GM12878 (cell line): ENCODE data around the gene PAGE2. TPM values are rescaled to one million over a fixed set of nuclear protein-coding genes. Genes with fewer than 3 reads are reported as not detected.

Experiments used
- ATAC-seq: fragments of 200-7000 bp; cut with Tn5 transposase; 3 replicates; pipeline ENCODE4 v1.9.1; 2020; ENCODE audit warnings: mild to moderate bottlenecking, moderate library complexity
- BruUV-seq: library from RNA; stranded (reverse); fragments of 400-500 nt; replicated peaks from 2 replicates; lab custom pipeline; 2021; lab: Mats Ljungman, UMichigan
- CTCF ChIA-PET: fragments of 300-600 bp; sonication (Branson Sonifier 250); formaldehyde crosslinking; extraction: SDS; loops from one replicate; lab custom pipeline; 2021; ENCODE audit warnings: inconsistent platforms; lab: Yijun Ruan, JAX
- POLR2A ChIA-PET: fragments of 350-600 bp; formaldehyde crosslinking; extraction: SDS; loops from one replicate; lab custom pipeline; 2021; ENCODE audit warnings: inconsistent platforms; lab: Charles Lee
- RAD21 ChIA-PET: fragments of 300-600 bp; sonication (Branson Sonifier 250); formaldehyde crosslinking; loops from one replicate; lab custom pipeline; 2023; ENCODE audit warnings: antibody characterized with exemption; ENCODE audit not compliant: unreplicated experiment; lab: Charles Lee
- SMC1A ChIA-PET: fragments of 300-600 bp; sonication (Branson Sonifier 250); formaldehyde crosslinking; loops from one replicate; lab custom pipeline; 2023; ENCODE audit not compliant: unreplicated experiment, uncharacterized antibody; lab: Charles Lee
- DNase-seq: peaks from one replicate; pipeline ENCODE4 v3.0.0-alpha.2; 2011; ENCODE audit warnings: low read depth, low spot score
- FAIRE-seq: peaks from 3 replicates; lab custom pipeline; 2011; peaks lifted over from hg19 to GRCh38; lab: Jason Lieb, UNC
- H2AFZ ChIP-seq: 2 replicates; pipeline ENCODE4 v1.6.0; 2011; ENCODE audit warnings: low read depth, low read length, control low read depth; ENCODE audit not compliant: control insufficient read depth
- H3K27ac ChIP-seq: 2 replicates; pipeline ENCODE4 v1.5.1; 2011; ENCODE audit warnings: control low read depth; ENCODE audit not compliant: control insufficient read depth, insufficient read depth
- H3K27me3 ChIP-seq, 2 experiments: replicated peaks in 1 of 2; 2 replicates each; pipeline versions ENCODE4 v1.6.0 to v1.6.1; 2011; ENCODE audit warnings: low read length in 1 of 2; ENCODE audit not compliant: control insufficient read depth in 2 of 2, insufficient read depth in 2 of 2
- H3K36me3 ChIP-seq, 2 experiments: 2 replicates each; pipeline ENCODE4 v1.5.1; 2011; ENCODE audit warnings: low read length in 1 of 2; ENCODE audit not compliant: control insufficient read depth in 2 of 2, insufficient read depth in 2 of 2
- H3K4me1 ChIP-seq: 2 replicates; pipeline ENCODE4 v1.6.1; 2011; ENCODE audit warnings: mild to moderate bottlenecking, low read length, moderate library complexity, mixed read lengths; ENCODE audit not compliant: control insufficient read depth, insufficient read depth
- H3K4me2 ChIP-seq: 2 replicates; pipeline ENCODE4 v1.6.0; 2011; ENCODE audit warnings: control low read depth; ENCODE audit not compliant: control insufficient read depth, insufficient read depth
- H3K4me3 ChIP-seq: fragments of 200-600 bp; sonication (generic); 2 replicates; pipeline ENCODE4 v1.5.1; 2016
- H3K79me2 ChIP-seq: 2 replicates; pipeline ENCODE4 v1.6.0; 2011; ENCODE audit warnings: low read length; ENCODE audit not compliant: control insufficient read depth, insufficient read depth
- H3K9ac ChIP-seq: 2 replicates; pipeline ENCODE4 v1.8.0; 2011; ENCODE audit warnings: low read length, control low read depth, mixed read lengths; ENCODE audit not compliant: control insufficient read depth, insufficient read depth
- H3K9me3 ChIP-seq: replicated peaks from 3 replicates; pipeline ENCODE4 v1.5.1; 2011; ENCODE audit warnings: mild to moderate bottlenecking, low read length; ENCODE audit not compliant: control insufficient read depth, insufficient read depth
- H4K20me1 ChIP-seq: 2 replicates; pipeline ENCODE4 v1.6.0; 2011; ENCODE audit not compliant: control insufficient read depth, insufficient read depth
- BHLHE40 ChIP-seq, 2 experiments: fragments of 450-650 bp in 1 of 2; IDR thresholded peaks; 2 replicates each; pipeline ENCODE4 v1.6.1; 2011 to 2017; ENCODE audit warnings: low read depth in 2 of 2, borderline replicate concordance in 1 of 2, improper control_type of control experiment in 1 of 2, low read length in 1 of 2, mild to moderate bottlenecking in 1 of 2
- RB1 ChIP-seq: fragments of 450-650 bp; formaldehyde crosslinking; IDR thresholded peaks from 2 replicates; pipeline ENCODE4 v1.6.1; 2017; ENCODE audit warnings: mild to moderate bottlenecking, borderline replicate concordance
- SMC3 ChIP-seq: IDR thresholded peaks from 2 replicates; pipeline ENCODE4 v1.6.1; 2011; ENCODE audit warnings: low read length, improper control_type of control experiment, borderline replicate concordance
- TBL1XR1 ChIP-seq: IDR thresholded peaks from 2 replicates; pipeline ENCODE4 v1.6.1; 2012; ENCODE audit warnings: low read depth, low read length, improper control_type of control experiment
- ZNF207 ChIP-seq: fragments of 450-650 bp; IDR thresholded peaks from 2 replicates; pipeline ENCODE4 v1.6.1; 2014; ENCODE audit warnings: antibody characterized with exemption, mild to moderate bottlenecking, borderline replicate concordance
- WGBS: methylation state at CpG from one replicate; pipeline ENCODE4 v1.1.6; 2016; ENCODE audit warnings: low lambda C conversion rate; ENCODE audit not compliant: insufficient replicate concordance, insufficient coverage; ENCODE audit errors: missing lambda C conversion rate; 5-methylcytosine and 5-hydroxymethylcytosine counted together
- in situ Hi-C: fragments of 300-500 bp; cut with MboI; formaldehyde crosslinking; loops from 9 replicates; pipeline ENCODE4 v1.14.3; 2018; ENCODE audit warnings: mixed read lengths
- intact Hi-C: fragments of 100-400 bp; cut with micrococcal nuclease; formaldehyde crosslinking; loops from one replicate; pipeline ENCODE4 v1.14.2; 2022; ENCODE audit not compliant: unreplicated experiment
- polyA plus RNA-seq, 11 experiments: library from polyadenylated mRNA; depleted of rRNA in 4 of 11; unstranded in 6 of 11; stranded (reverse) in 5 of 11; fragments of >200 nt; fragmentation: Nextera tagmentation in 4 of 11; fragmentation: Illumina TruSeq in 1 of 11; extraction: Ambion mirVana in 4 of 11; extraction: Trizol in 1 of 11; gene quantifications; 1 replicate in 1 of 11; 2 replicates in 10 of 11; pipeline versions ENCODE4 v1.2.1 to v1.2.3, GENCODE V29; 2011 to 2016; ENCODE audit warnings: inconsistent platforms in 2 of 11, missing spikeins in 2 of 11, low read depth in 1 of 11
- total RNA-seq, 4 experiments: library from RNA; depleted of rRNA in 3 of 4; stranded (reverse); fragments of >200 nt in 3 of 4; fragmentation: Illumina TruSeq in 1 of 4; extraction: Trizol in 1 of 4; gene quantifications; 2 replicates each; pipeline versions ENCODE4 v1.2.1 to v1.2.3, GENCODE V29; 2013 to 2021
- TF ChIP-seq, protein P1 (sequence below): fragments of 450-650 bp; formaldehyde crosslinking; IDR thresholded peaks from 2 replicates; pipeline ENCODE4 v1.5.0; 2022; ENCODE audit warnings: mild to moderate bottlenecking, missing genetic modification characterization
- TF ChIP-seq, protein P2 (sequence below): IDR thresholded peaks from 2 replicates; pipeline ENCODE4 v1.6.1; 2011; ENCODE audit warnings: low read depth, low read length, improper control_type of control experiment, borderline replicate concordance
- TF ChIP-seq, protein P3 (sequence below): IDR thresholded peaks from 2 replicates; pipeline ENCODE4 v1.6.1; 2011; ENCODE audit warnings: borderline replicate concordance, low read depth, mild to moderate bottlenecking, moderate library complexity, mixed read lengths, low read length; ENCODE audit not compliant: insufficient read depth; ENCODE audit errors: extremely low read length

Gene PAGE2
- total and polyA plus RNA-seq, 10 of the 15 experiments (the other 5 are each of a cell fraction or from before 2014, with no cell fraction given): 0.81 TPM; not detected in 9

DNA sequence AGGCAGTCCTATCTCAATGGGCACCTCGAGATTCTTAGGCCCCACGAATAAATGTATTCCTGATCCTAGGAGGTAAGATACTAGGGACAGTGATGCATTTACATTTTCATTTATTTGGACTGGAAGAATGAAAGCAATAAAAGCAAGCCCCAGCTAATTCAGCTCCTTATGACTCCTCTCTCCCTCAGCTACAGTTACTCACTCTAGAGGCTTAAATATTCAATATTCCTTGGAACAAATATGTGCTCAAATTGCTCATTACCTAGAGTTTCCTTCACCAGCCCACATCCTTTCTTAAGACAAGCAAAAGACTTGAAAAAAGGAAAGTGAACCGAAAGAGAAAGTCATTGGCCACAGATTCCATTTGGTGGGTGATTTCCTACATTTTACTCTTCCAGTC lies 13.9 kb downstream of the PAGE2 start:
- ChIA-PET SMC1A (no interaction called here), POLR2A (no interaction called here), RAD21 (no interaction called here), CTCF (no interaction called here)
- no peak for ATAC-seq
- in situ Hi-C loops (no loop called here), intact Hi-C loops (no loop called here)
- H3K36me3 ChIP-seq: no peaks in the 10 kb centered on the region
- WGBS: 6% methylated on average over 3 of the region's 3 CpGs
- no TSS peak for BruUV-seq
- H3K4me1 ChIP-seq: no peaks in the 10 kb centered on the region
- no peak for DNase-seq
- FAIRE-seq: no peak
- no peaks in the 10 kb centered on the region for H3K79me2 ChIP-seq
- no peak overlapping the region for H3K4me2 ChIP-seq
- H3K9ac ChIP-seq: no peak overlapping the region
- no peaks in the 10 kb centered on the region for H4K20me1 ChIP-seq
- no peak overlapping the region for H2AFZ ChIP-seq
- no peak overlapping the region for H3K4me3 ChIP-seq
- no peaks in the 10 kb centered on the region for H3K9me3 ChIP-seq
- no peaks in the 10 kb centered on the region for H3K27me3 ChIP-seq
- no peak overlapping the region for H3K27ac ChIP-seq
- no peak for TF ChIP-seq ZNF207
- TF ChIP-seq, protein P1, sequence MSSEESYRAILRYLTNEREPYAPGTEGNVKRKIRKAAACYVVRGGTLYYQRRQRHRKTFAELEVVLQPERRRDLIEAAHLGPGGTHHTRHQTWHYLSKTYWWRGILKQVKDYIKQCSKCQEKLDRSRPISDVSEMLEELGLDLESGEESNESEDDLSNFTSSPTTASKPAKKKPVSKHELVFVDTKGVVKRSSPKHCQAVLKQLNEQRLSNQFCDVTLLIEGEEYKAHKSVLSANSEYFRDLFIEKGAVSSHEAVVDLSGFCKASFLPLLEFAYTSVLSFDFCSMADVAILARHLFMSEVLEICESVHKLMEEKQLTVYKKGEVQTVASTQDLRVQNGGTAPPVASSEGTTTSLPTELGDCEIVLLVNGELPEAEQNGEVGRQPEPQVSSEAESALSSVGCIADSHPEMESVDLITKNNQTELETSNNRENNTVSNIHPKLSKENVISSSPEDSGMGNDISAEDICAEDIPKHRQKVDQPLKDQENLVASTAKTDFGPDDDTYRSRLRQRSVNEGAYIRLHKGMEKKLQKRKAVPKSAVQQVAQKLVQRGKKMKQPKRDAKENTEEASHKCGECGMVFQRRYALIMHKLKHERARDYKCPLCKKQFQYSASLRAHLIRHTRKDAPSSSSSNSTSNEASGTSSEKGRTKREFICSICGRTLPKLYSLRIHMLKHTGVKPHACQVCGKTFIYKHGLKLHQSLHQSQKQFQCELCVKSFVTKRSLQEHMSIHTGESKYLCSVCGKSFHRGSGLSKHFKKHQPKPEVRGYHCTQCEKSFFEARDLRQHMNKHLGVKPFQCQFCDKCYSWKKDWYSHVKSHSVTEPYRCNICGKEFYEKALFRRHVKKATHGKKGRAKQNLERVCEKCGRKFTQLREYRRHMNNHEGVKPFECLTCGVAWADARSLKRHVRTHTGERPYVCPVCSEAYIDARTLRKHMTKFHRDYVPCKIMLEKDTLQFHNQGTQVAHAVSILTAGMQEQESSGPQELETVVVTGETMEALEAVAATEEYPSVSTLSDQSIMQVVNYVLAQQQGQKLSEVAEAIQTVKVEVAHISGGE (CRISPR knock-in tag): no peak
- TF ChIP-seq, protein P2, sequence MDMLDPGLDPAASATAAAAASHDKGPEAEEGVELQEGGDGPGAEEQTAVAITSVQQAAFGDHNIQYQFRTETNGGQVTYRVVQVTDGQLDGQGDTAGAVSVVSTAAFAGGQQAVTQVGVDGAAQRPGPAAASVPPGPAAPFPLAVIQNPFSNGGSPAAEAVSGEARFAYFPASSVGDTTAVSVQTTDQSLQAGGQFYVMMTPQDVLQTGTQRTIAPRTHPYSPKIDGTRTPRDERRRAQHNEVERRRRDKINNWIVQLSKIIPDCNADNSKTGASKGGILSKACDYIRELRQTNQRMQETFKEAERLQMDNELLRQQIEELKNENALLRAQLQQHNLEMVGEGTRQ: no peak
- no peak for TF ChIP-seq SMC3
- TF ChIP-seq, protein P3, sequence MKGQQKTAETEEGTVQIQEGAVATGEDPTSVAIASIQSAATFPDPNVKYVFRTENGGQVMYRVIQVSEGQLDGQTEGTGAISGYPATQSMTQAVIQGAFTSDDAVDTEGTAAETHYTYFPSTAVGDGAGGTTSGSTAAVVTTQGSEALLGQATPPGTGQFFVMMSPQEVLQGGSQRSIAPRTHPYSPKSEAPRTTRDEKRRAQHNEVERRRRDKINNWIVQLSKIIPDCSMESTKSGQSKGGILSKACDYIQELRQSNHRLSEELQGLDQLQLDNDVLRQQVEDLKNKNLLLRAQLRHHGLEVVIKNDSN: no peak
- no peak for TF ChIP-seq RB1
- no peak for TF ChIP-seq TBL1XR1
- no peak for TF ChIP-seq BHLHE40 (IDR thresholded peaks at IDR 0.05; ENCODE audit: borderline replicate concordance in 1 of 2, low read depth in 2 of 2, low read length in 1 of 2)
